Smooth muscle cell (in vitro differentiated cells): Measurements from ENCODE around the gene OR52N5. TPM values are rescaled to one million over a fixed set of nuclear protein-coding genes. Genes with fewer than 3 reads are reported as not detected.

ENCODE experiments used
- DNase-seq: peaks from one replicate; lab custom pipeline; 2025; ENCODE audit not compliant: unreplicated experiment; lab: John Stamatoyannopoulos, UW
- H2AFZ ChIP-seq: fragments of 200-600 bp; sonication (generic); 2 replicates; pipeline ENCODE4 v1.6.0; 2016; ENCODE audit warnings: antibody characterized with exemption, low read depth, mild to moderate bottlenecking
- H3F3A ChIP-seq: fragments of 200-600 bp; sonication (generic); 2 replicates; pipeline ENCODE4 v1.6.0; 2017; ENCODE audit warnings: antibody characterized with exemption, low read depth
- H3K27ac ChIP-seq: fragments of 200-600 bp; sonication (generic); 2 replicates; pipeline ENCODE4 v1.5.1; 2016; ENCODE audit warnings: low read depth, mild to moderate bottlenecking
- H3K27me3 ChIP-seq: fragments of 200-600 bp; sonication (generic); 2 replicates; pipeline ENCODE4 v1.6.1; 2016; ENCODE audit warnings: low read depth, mild to moderate bottlenecking
- H3K36me3 ChIP-seq: fragments of 200-600 bp; sonication (generic); 2 replicates; pipeline ENCODE4 v1.5.1; 2016; ENCODE audit warnings: low read depth
- H3K4me1 ChIP-seq: fragments of 200-600 bp; sonication (generic); 2 replicates; pipeline ENCODE4 v1.5.1; 2016; ENCODE audit warnings: low read depth
- H3K4me2 ChIP-seq: fragments of 200-600 bp; sonication (generic); 2 replicates; pipeline ENCODE4 v1.6.0; 2016; ENCODE audit warnings: mild to moderate bottlenecking
- H3K4me3 ChIP-seq: fragments of 200-600 bp; sonication (generic); 2 replicates; pipeline ENCODE4 v1.5.1; 2016; ENCODE audit warnings: mild to moderate bottlenecking
- H3K79me2 ChIP-seq: fragments of 200-600 bp; sonication (generic); 2 replicates; pipeline ENCODE4 v1.6.0; 2016; ENCODE audit warnings: low read depth, mild to moderate bottlenecking
- H3K9ac ChIP-seq: fragments of 200-600 bp; sonication (generic); 2 replicates; pipeline ENCODE4 v1.6.0; 2016; ENCODE audit warnings: low read depth
- H3K9me3 ChIP-seq: fragments of 200-600 bp; sonication (generic); replicated peaks from 2 replicates; pipeline ENCODE4 v1.5.1; 2016; ENCODE audit warnings: low read depth
- H4K20me1 ChIP-seq: fragments of 200-600 bp; sonication (generic); 2 replicates; pipeline ENCODE4 v1.6.0; 2016; ENCODE audit warnings: low read depth
- WGBS: methylation state at CpG from one replicate; pipeline ENCODE4 v1.1.7; 2016; ENCODE audit warnings: low lambda C conversion rate; 5-methylcytosine and 5-hydroxymethylcytosine counted together
- polyA plus RNA-seq: library from polyadenylated mRNA; unstranded; fragments of >200 nt; fragmentation: Nextera tagmentation; extraction: Ambion mirVana; gene quantifications from 2 replicates; pipeline ENCODE4 v1.2.1, GENCODE V29; 2016
- total RNA-seq: library from RNA; depleted of rRNA; stranded (reverse); fragments of >200 nt; gene quantifications from 2 replicates; pipeline ENCODE4 v1.2.3, GENCODE V29; 2014
- TF ChIP-seq, protein P1 (sequence below): fragments of 200-600 bp; sonication (generic); IDR thresholded peaks from 2 replicates; pipeline ENCODE4 v1.5.1; 2017; ENCODE audit warnings: borderline replicate concordance, mild to moderate bottlenecking, antibody characterized with exemption; ENCODE audit not compliant: insufficient read depth, poor library complexity, severe bottlenecking

The OR52N5 gene
- total and polyA plus RNA-seq, 2 experiments from 2014 or later, result not detected

DNA sequence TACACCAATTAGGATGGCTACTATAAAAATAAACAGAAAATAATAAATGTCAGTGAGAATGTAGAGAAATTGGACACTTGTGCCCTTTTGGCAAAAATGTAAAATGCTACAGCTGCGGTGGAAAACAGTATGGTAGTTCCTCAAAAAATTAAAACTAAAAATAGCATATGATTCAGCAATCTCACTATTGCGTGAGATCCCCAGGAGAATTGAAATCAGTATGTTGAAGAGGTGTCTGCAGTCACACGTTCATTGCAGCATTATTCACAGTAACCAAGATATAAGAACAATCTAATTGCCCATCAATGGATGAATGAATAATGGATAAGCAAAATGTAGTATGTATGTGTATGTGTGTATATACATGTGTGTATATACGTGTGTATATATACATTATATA, 32.4 kb upstream of the OR52N5 start:
- Histone ChIP-seq H3K9ac (no peak overlapping the region), H4K20me1 (no peaks in the 10 kb centered on the region), H3K79me2 (no peaks in the 10 kb centered on the region), H3K36me3 (no peaks in the 10 kb centered on the region), H3K4me2 (no peak overlapping the region), H3K9me3 (no peaks in the 10 kb centered on the region), H3K27me3 (no peaks in the 10 kb centered on the region), H2AFZ (no peak overlapping the region), H3K27ac (no peak overlapping the region), H3K4me3 (no peak overlapping the region), H3F3A (no peaks in the 10 kb centered on the region), H3K4me1 (no peaks in the 10 kb centered on the region)
- WGBS, result 80% methylated on average over 4 of the region's 4 CpGs
- TF ChIP-seq, protein P1, sequence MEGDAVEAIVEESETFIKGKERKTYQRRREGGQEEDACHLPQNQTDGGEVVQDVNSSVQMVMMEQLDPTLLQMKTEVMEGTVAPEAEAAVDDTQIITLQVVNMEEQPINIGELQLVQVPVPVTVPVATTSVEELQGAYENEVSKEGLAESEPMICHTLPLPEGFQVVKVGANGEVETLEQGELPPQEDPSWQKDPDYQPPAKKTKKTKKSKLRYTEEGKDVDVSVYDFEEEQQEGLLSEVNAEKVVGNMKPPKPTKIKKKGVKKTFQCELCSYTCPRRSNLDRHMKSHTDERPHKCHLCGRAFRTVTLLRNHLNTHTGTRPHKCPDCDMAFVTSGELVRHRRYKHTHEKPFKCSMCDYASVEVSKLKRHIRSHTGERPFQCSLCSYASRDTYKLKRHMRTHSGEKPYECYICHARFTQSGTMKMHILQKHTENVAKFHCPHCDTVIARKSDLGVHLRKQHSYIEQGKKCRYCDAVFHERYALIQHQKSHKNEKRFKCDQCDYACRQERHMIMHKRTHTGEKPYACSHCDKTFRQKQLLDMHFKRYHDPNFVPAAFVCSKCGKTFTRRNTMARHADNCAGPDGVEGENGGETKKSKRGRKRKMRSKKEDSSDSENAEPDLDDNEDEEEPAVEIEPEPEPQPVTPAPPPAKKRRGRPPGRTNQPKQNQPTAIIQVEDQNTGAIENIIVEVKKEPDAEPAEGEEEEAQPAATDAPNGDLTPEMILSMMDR, result no peak
- DNase-seq, result no peak

DNA sequence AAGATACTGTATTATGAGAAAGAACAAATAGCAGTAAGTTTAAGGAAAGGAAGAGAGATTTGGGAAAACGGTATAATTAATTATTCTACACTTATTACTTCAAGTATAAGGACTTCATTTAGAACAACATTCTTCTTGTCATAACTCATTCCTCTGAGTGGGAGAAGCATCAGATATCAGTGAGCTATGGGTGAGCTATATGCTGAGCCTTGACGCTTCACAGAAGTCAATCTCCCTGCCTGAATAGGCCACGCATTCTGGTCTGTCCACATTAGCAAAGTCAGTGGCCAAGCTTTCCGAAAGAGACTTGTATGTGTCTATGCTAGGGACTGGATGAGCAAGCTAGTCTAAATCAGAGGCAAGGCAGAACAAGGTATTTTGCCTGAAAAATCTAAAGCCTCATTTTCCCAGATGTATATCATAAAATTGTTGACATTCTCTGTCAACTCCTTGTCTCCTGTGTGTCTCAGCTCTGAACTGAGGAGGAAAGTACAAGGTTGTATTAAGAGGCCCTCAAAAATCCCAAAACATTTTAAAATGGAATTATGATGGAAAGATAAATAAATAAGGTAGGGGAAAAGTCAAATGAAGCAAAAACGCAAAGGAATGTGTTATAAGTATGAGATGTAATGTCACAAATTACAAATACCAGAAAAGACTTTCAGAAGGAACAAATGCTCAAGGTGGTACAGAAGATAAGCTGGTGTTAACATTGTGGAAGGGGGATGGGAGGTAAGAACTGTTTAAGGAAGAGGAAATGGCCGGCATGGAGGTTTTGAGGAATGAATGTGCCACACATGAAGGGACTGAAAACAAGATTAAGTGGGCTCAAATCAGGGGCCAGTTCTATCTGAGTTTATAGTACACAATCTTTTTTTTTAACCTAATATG, 27.0 kb upstream of the OR52N5 start:
- Histone ChIP-seq H2AFZ (no peak overlapping the region), H3F3A (no peaks in the 10 kb centered on the region), H3K4me3 (no peak overlapping the region), H3K9ac (no peak overlapping the region), H3K9me3 (no peaks in the 10 kb centered on the region), H3K27ac (no peak overlapping the region), H3K4me2 (no peak overlapping the region), H3K27me3 (no peaks in the 10 kb centered on the region), H4K20me1 (no peaks in the 10 kb centered on the region), H3K79me2 (no peaks in the 10 kb centered on the region), H3K36me3 (no peaks in the 10 kb centered on the region), H3K4me1 (no peaks in the 10 kb centered on the region)
- 75% methylated on average over 6 of the region's 6 CpGs for WGBS
- TF ChIP-seq, protein P1, result no peak
- no peak for DNase-seq

DNA sequence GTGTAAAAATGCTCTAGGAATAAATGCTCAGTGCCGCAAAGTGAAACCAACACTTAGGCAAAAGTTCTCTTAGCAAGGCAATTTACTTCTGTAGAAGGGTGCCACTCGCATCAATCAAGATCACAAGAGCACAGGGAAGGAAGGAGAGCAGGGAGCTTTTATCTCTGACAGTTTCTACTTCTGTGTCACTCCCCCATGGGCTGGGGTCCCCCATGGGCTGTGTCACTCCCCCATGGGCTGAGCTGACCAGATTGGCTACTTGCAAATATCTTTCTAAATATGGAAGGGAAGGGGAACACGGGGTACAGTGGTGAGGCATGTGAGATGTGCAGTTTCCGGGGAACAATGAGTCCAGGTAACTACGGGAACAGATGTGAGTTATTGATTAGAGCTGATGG, 26.0 kb upstream of the OR52N5 start:
- Histone ChIP-seq H4K20me1 (no peaks in the 10 kb centered on the region), H3K4me1 (no peaks in the 10 kb centered on the region), H3K9me3 (no peaks in the 10 kb centered on the region), H3K79me2 (no peaks in the 10 kb centered on the region), H3K27me3 (no peaks in the 10 kb centered on the region), H3F3A (no peaks in the 10 kb centered on the region), H3K27ac (no peak overlapping the region), H3K4me2 (peak overlapping the region; percentile 90), H2AFZ (peak overlapping the region; percentile 96), H3K9ac (peak overlapping the region; percentile 29), H3K4me3 (peak overlapping the region; percentile 64), H3K36me3 (no peaks in the 10 kb centered on the region)
- WGBS, result 77% methylated on average over 5 of the region's 5 CpGs
- DNase-seq, result no peak
- TF ChIP-seq, protein P1, result no peak
